Ascending aorta (tissue), 2 donors: Measurements from ENCODE around the gene WIPF3. TPM values are rescaled to one million over a fixed set of nuclear protein-coding genes. Genes with fewer than 3 reads are reported as not detected.

Experiments
- DNase-seq, 2 donors: peaks; one replicate each; pipeline ENCODE4 v3.0.0-alpha.2; 2019; ENCODE audit warnings: low spot score in 2 of 2
- H3K27ac ChIP-seq, 2 donors: fragments of 200-600 bp; sonication (generic); one replicate each; pipeline ENCODE4 v1.5.1; 2016 to 2017; ENCODE audit warnings: mild to moderate bottlenecking in 1 of 2
- H3K27me3 ChIP-seq: fragments of 200-600 bp; sonication (generic); one replicate; pipeline ENCODE4 v1.5.1; 2017
- H3K36me3 ChIP-seq, 2 donors: fragments of 200-600 bp; sonication (generic); one replicate each; pipeline ENCODE4 v1.5.1; 2016
- H3K4me1 ChIP-seq, 2 donors: fragments of 200-600 bp; sonication (generic); one replicate each; pipeline ENCODE4 v1.5.1; 2016 to 2017; ENCODE audit warnings: mild to moderate bottlenecking in 1 of 2
- H3K4me3 ChIP-seq, 2 donors: fragments of 200-600 bp; sonication (generic); one replicate each; pipeline ENCODE4 v1.5.1; 2016 to 2017; ENCODE audit warnings: mild to moderate bottlenecking in 1 of 2
- H3K9me3 ChIP-seq, 2 donors: fragments of 200-600 bp; sonication (generic); one replicate each; pipeline ENCODE4 v1.5.1; 2016
- intact Hi-C: fragments of 100-400 bp; cut with DNase I; formaldehyde crosslinking; loops from one replicate; pipeline ENCODE4 v1.15.1; 2023
- total RNA-seq: library from RNA; depleted of rRNA; stranded (reverse); fragments of >200 nt; gene quantifications from one replicate; pipeline ENCODE4 v1.1.0, GENCODE V29; 2016
- TF ChIP-seq, protein P1 (sequence below), 3 experiments: fragments of 200-600 bp in 2 of 3; fragments of 450-650 bp in 1 of 3; sonication (generic) in 2 of 3; IDR thresholded peaks; one replicate each; pipeline ENCODE4 v1.5.1; 2016 to 2019; ENCODE audit warnings: antibody characterized with exemption in 3 of 3, mild to moderate bottlenecking in 1 of 3, moderate library complexity in 1 of 3

WIPF3 gene
- total RNA-seq, 1 donor from 2014 or later, result 4.6 TPM

DNA sequence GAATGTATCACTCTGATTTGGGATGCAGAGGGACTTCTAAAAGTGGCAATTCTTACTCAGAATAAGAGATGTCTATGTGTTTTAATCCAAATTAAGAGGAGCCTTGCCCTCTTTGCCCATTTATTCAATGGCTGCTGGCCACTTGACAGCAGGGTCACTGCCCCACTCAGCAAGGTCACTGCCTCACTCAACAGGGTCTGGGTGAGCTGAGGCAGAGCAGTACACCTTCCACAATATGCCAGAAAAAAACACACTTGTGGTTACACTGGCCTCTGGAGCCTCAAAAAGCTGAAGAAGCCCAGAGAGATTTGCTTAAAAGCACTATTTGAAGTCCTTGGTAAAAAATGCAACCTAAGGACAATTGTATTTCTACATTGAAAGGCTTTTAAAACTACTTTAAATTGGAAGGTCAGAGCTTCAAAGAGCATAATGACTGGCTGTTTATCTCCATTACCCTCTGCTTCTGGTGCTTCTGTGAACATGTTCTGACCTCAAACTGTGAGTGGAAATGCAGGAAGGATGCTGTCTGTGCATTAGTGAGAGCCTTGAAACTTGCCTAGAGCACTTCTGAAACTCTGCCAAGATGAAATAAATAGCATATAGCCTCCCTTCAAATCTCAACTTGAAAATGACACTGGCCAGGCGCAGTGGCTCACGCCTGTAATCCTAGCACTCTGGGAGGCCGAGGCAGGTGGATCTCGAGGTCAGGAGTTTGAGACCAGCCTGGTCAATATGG lies 35.1 kb upstream of the WIPF3 start:
- Histone ChIP-seq H3K4me3 (no peak overlapping the region), H3K36me3 (no peaks in the 10 kb centered on the region), H3K27ac (no peak overlapping the region), H3K4me1 (no peaks in the 10 kb centered on the region), H3K9me3 (no peaks in the 10 kb centered on the region), H3K27me3 (no peaks in the 10 kb centered on the region)
- TF ChIP-seq, protein P1, sequence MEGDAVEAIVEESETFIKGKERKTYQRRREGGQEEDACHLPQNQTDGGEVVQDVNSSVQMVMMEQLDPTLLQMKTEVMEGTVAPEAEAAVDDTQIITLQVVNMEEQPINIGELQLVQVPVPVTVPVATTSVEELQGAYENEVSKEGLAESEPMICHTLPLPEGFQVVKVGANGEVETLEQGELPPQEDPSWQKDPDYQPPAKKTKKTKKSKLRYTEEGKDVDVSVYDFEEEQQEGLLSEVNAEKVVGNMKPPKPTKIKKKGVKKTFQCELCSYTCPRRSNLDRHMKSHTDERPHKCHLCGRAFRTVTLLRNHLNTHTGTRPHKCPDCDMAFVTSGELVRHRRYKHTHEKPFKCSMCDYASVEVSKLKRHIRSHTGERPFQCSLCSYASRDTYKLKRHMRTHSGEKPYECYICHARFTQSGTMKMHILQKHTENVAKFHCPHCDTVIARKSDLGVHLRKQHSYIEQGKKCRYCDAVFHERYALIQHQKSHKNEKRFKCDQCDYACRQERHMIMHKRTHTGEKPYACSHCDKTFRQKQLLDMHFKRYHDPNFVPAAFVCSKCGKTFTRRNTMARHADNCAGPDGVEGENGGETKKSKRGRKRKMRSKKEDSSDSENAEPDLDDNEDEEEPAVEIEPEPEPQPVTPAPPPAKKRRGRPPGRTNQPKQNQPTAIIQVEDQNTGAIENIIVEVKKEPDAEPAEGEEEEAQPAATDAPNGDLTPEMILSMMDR (IDR thresholded peaks at IDR 0.05), result no peak
- DNase-seq, result no peak
- intact Hi-C loops, result no loop called here

DNA sequence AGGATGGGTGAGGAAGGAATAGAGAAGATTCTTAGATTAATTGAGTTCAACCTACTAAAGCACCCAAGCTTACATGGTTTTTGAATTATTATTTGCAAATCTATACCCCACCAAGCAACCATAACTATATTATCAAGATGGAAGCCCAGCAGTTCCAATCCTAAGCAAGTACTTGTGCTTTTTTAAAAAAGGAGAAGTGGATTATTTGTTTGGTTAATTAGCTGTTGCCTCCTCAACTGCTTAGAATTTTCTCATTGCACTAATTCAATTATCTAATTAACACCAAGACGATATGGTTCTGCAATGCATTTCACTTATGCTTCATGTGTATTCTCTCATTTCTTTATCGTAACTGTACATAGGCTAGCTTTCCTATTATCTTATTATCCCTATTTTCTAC lies 27.3 kb upstream of the WIPF3 start:
- Histone ChIP-seq H3K4me1 (no peaks in the 10 kb centered on the region), H3K27me3 (no peaks in the 10 kb centered on the region), H3K9me3 (no peaks in the 10 kb centered on the region), H3K4me3 (no peak overlapping the region), H3K36me3 (no peaks in the 10 kb centered on the region), H3K27ac (no peak overlapping the region)
- intact Hi-C loops, result no loop called here
- TF ChIP-seq, protein P1 (IDR thresholded peaks at IDR 0.05), result no peak
- no peak for DNase-seq

DNA sequence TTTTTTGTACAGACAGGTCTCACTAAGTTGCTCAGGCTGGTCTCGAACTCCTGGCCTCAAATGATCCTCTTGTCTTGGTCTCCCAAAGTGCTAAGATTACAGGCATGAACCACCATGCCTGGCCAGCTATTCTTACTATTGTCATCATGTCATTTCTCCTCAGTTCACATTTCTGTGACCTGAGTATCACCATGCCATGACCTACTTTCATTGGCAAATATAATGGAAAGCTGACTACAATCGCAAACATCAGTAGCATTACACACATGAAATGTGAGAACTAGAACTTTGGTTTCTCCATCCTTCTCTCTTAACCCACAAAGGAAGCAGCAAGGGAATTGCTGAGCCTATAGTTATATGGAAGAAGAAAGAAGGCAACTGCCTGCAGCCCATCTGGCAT lies 26.0 kb upstream of the WIPF3 start:
- Histone ChIP-seq H3K27ac (no peak overlapping the region), H3K4me1 (no peaks in the 10 kb centered on the region), H3K36me3 (no peaks in the 10 kb centered on the region), H3K9me3 (no peaks in the 10 kb centered on the region), H3K27me3 (no peaks in the 10 kb centered on the region), H3K4me3 (no peak overlapping the region)
- intact Hi-C loops, result no loop called here
- TF ChIP-seq, protein P1 (IDR thresholded peaks at IDR 0.05), result no peak
- no peak for DNase-seq

DNA sequence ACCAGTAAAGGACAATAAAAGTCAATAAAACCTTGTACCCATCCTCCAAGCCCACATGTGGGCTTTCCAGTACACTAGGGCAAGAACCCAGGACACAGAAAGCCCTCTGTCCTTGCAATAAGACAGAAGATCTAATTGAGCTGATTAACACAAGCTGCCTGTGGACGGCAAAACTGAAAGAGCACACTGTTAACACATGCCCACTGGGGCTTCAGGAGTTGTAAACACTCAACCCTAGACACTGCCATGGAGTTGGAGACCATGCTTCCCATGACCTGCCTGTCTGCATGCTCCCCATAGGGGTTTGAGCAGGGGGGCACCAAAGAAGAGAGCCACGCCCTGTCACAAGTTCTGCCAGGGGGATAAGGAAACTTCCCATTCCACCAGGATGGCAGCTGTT lies 22.6 kb upstream of the WIPF3 start:
- no peaks in the 10 kb centered on the region for H3K36me3 ChIP-seq
- no peaks in the 10 kb centered on the region for H3K9me3 ChIP-seq
- no peak overlapping the region for H3K4me3 ChIP-seq
- no peak for DNase-seq
- H3K27ac ChIP-seq, result no peak overlapping the region
- TF ChIP-seq, protein P1 (IDR thresholded peaks at IDR 0.05), result no peak
- H3K27me3 ChIP-seq, result no peaks in the 10 kb centered on the region
- intact Hi-C loops, result no loop called here
- H3K4me1 ChIP-seq, result no peaks in the 10 kb centered on the region

DNA sequence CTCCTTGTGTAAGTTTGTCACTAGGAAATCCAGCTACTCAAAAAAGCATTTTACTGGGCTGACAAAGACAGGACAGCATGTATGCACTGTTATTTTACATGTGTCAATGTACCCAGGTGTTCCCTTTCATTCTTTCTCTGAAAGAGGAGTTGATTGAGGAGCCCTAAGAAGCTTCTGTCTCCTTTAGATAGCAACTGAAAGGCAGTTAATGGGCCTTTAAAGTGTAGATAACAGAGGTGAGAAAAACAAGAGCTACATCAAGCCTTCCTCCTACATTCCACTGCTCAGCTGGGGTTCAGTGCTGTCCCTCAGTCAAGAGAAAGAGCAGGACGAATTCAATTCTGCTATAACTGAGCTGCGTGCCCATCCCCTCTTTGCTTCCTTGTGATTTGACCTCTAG lies 12.8 kb upstream of the WIPF3 start:
- intact Hi-C loops, result no loop called here
- H3K27me3 ChIP-seq, result no peaks in the 10 kb centered on the region
- H3K4me3 ChIP-seq, result no peak overlapping the region
- TF ChIP-seq, protein P1 (IDR thresholded peaks at IDR 0.05), result no peak
- no peak overlapping the region for H3K27ac ChIP-seq
- no peaks in the 10 kb centered on the region for H3K4me1 ChIP-seq
- H3K36me3 ChIP-seq, result no peaks in the 10 kb centered on the region
- DNase-seq, result no peak
- no peaks in the 10 kb centered on the region for H3K9me3 ChIP-seq
